ENCODE results near the gene KIF19. TPM values are rescaled to one million over a fixed set of nuclear protein-coding genes. Genes with fewer than 3 reads are reported as not detected.

The KIF19 gene
- total RNA-seq, 1 donor from 2014 or later, result not detected

DNA sequence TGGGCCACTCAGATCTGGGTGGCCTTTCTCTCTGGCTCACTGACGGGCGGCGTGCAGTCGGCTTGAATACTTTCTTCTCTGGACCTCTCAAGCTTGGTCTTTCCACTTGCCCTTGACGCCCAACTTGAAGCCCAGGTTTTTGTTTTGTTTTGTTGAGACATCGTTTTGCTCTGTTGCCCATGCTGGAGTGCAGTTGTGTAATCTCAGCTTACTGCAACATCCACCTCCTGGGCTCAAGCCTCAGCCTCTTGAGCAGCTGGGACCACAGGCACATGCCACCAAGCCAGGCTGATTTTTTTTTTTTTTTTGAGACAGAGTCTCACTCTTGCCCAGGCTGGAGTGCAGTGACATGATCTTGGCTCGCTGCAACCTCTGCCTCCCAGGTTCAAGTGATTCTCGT, 22.7 kb upstream of the KIF19 start:
- no peaks in the 10 kb centered on the region for H3K36me3 Mint-ChIP-seq (ENCODE audit: unreplicated experiment)
- TF ChIP-seq, protein P1, sequence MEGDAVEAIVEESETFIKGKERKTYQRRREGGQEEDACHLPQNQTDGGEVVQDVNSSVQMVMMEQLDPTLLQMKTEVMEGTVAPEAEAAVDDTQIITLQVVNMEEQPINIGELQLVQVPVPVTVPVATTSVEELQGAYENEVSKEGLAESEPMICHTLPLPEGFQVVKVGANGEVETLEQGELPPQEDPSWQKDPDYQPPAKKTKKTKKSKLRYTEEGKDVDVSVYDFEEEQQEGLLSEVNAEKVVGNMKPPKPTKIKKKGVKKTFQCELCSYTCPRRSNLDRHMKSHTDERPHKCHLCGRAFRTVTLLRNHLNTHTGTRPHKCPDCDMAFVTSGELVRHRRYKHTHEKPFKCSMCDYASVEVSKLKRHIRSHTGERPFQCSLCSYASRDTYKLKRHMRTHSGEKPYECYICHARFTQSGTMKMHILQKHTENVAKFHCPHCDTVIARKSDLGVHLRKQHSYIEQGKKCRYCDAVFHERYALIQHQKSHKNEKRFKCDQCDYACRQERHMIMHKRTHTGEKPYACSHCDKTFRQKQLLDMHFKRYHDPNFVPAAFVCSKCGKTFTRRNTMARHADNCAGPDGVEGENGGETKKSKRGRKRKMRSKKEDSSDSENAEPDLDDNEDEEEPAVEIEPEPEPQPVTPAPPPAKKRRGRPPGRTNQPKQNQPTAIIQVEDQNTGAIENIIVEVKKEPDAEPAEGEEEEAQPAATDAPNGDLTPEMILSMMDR (IDR thresholded peaks at IDR 0.05), result no peak
- no peak for DNase-seq (ENCODE audit: extremely low spot score, unreplicated experiment)
- no peaks in the 10 kb centered on the region for H3K4me1 Mint-ChIP-seq (ENCODE audit: unreplicated experiment)
- no peak overlapping the region for H3K4me3 Mint-ChIP-seq (ENCODE audit: unreplicated experiment)
- no peak overlapping the region for H3K27ac Mint-ChIP-seq (ENCODE audit: unreplicated experiment)
- H3K27me3 Mint-ChIP-seq (ENCODE audit: unreplicated experiment), result peaks cover 13% of the 10 kb centered on the region
- H3K9me3 Mint-ChIP-seq (ENCODE audit: unreplicated experiment), result no peaks in the 10 kb centered on the region

DNA sequence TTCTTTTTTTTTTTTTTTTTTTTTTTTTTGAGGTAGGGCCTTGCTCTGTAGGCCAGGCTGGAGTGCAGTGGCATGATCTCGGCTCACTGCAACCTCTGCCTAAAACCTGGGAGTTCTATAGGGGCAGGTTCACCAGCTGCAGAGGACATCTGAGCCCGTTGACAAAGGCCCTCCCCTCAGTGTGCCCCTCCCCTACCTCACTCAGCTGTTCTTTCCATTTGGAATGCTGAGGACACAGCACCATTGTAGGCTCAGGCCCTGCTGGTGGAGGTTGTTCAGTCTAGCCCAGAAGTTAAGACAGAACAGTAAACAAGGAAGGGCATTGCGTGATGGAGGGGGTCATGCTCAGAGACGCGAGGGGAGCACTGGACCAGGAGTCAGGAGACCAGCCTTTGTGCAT, 21.8 kb upstream of the KIF19 start:
- H3K4me1 Mint-ChIP-seq (ENCODE audit: unreplicated experiment), result no peaks in the 10 kb centered on the region
- H3K4me3 Mint-ChIP-seq (ENCODE audit: unreplicated experiment), result no peak overlapping the region
- peaks cover 13% of the 10 kb centered on the region for H3K27me3 Mint-ChIP-seq (ENCODE audit: unreplicated experiment)
- no peaks in the 10 kb centered on the region for H3K9me3 Mint-ChIP-seq (ENCODE audit: unreplicated experiment)
- DNase-seq (ENCODE audit: extremely low spot score, unreplicated experiment), result no peak
- TF ChIP-seq, protein P1 (IDR thresholded peaks at IDR 0.05), result no peak
- no peaks in the 10 kb centered on the region for H3K36me3 Mint-ChIP-seq (ENCODE audit: unreplicated experiment)
- no peak overlapping the region for H3K27ac Mint-ChIP-seq (ENCODE audit: unreplicated experiment)

DNA sequence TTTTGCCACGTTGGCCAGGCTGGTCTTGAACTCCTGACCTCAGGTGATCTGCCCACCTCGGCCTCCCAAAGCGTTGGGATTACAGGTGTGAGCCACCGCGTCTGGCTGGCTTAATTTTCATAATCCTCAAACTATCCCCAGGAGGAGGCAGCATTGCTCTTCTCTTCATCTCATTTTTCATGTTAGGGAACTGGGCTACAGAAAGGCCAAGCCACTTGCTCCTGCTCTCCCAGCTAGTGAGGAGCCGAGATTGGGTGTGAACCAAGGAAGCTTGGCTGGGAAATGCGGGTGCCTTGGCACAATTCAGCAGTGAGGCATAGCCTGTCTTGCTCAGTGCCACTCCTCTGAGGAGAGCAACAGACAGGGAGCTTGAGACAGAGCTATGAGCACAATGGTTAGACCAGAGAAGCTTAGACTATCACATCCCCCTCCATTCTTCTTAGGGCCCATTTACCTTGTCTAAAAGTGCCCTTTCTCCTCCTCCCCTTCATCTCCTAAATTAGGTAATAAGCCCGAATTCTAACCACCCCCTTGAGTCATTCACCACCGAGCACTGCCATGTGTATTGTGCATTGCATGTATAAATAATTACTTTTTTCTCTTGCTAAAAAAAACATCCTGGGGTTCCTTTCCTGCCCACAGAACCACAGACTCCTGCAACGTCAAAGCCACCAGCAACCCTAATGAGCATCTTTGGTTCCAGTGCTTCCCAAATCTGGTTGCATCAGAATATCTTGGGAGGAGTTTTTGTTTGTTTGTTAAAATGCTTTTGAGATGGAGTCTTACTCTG, 20.0 kb upstream of the KIF19 start:
- DNase-seq (ENCODE audit: extremely low spot score, unreplicated experiment), result no peak
- Mint-ChIP-seq H3K27ac (ENCODE audit: unreplicated experiment) (no peak overlapping the region), H3K36me3 (ENCODE audit: unreplicated experiment) (no peaks in the 10 kb centered on the region), H3K4me1 (ENCODE audit: unreplicated experiment) (no peaks in the 10 kb centered on the region), H3K27me3 (ENCODE audit: unreplicated experiment) (peaks cover 4% of the 10 kb centered on the region), H3K4me3 (ENCODE audit: unreplicated experiment) (no peak overlapping the region), H3K9me3 (ENCODE audit: unreplicated experiment) (no peaks in the 10 kb centered on the region)
- TF ChIP-seq, protein P1 (IDR thresholded peaks at IDR 0.05), result peak; percentile 10

DNA sequence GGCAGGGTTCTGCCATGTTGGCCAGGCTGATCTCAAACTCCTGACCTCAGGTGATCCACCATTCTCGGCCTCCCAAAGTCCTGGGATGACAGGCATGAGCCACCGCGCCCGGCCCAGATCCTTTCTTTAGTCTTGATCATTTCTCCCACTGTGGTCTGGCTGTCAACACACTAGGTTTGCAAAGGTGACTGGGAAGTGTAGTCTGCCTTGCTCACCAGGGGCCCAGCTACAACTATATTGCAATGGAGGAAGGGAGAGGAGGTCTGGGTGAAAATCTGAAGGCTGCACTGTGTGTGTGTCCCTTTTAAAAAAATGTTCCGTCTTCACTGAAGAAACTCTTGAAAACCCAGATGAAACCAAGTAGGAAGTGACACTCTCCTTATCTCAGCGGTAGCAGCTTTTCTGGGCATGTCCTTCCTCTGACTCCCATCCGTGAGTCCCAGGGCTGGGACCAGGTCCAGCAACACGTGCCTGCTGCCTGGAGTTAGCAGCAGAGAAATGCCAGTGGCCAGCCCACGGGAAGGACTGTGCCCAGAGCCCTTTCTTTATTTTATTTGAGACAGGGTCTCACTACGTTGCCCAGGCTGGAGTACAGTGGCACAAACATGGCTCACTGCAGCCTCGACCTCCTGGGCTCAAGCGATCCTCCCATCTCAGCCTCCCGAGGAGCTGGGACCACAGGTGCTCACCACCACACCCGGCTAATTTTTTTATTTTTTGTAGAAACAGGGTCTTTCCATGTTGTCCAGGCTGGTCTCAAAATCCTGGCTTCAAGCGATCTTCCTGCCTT, 17.8 kb upstream of the KIF19 start:
- Mint-ChIP-seq H3K9me3 (ENCODE audit: unreplicated experiment) (peaks cover 5% of the 10 kb centered on the region), H3K4me1 (ENCODE audit: unreplicated experiment) (no peaks in the 10 kb centered on the region), H3K36me3 (ENCODE audit: unreplicated experiment) (no peaks in the 10 kb centered on the region), H3K27me3 (ENCODE audit: unreplicated experiment) (peaks cover 2% of the 10 kb centered on the region), H3K27ac (ENCODE audit: unreplicated experiment) (no peak overlapping the region), H3K4me3 (ENCODE audit: unreplicated experiment) (no peak overlapping the region)
- TF ChIP-seq, protein P1 (IDR thresholded peaks at IDR 0.05), result no peak
- no peak for DNase-seq (ENCODE audit: extremely low spot score, unreplicated experiment)

DNA sequence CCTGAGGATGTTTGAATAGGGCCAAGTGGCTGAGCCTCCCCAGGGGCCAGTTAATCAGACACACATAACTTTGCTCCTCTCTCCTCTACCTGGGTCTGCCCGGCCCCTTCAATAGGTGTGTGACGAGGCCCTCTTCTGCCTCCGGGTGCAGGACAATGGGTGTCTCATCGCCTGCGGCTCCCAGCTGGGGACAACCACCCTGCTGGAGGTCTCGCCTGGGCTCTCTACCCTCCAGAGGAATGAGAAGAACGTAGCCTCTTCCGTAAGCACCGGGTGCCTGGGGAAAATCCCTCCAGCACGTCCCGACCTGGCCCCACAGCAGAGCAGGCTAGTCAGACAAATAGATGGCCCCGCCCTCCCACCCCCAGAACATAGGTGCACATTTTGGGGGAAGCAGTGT, 16.1 kb upstream of the KIF19 start:
- no peaks in the 10 kb centered on the region for H3K4me1 Mint-ChIP-seq (ENCODE audit: unreplicated experiment)
- TF ChIP-seq, protein P1 (IDR thresholded peaks at IDR 0.05), result no peak
- H3K27me3 Mint-ChIP-seq (ENCODE audit: unreplicated experiment), result peaks cover 2% of the 10 kb centered on the region
- no peak overlapping the region for H3K4me3 Mint-ChIP-seq (ENCODE audit: unreplicated experiment)
- no peak overlapping the region for H3K27ac Mint-ChIP-seq (ENCODE audit: unreplicated experiment)
- no peaks in the 10 kb centered on the region for H3K36me3 Mint-ChIP-seq (ENCODE audit: unreplicated experiment)
- DNase-seq (ENCODE audit: extremely low spot score, unreplicated experiment), result no peak
- H3K9me3 Mint-ChIP-seq (ENCODE audit: unreplicated experiment), result peaks cover 5% of the 10 kb centered on the region
